Body of pancreas (tissue), 4 donors: ENCODE results near the gene TRIM62.

Experiments
- CTCF ChIP-seq, 7 experiments: fragments of 450-650 bp in 4 of 7; fragments of 200-600 bp in 3 of 7; sonication (generic) in 3 of 7; IDR thresholded peaks; one replicate each; pipeline ENCODE4 v1.5.1; 2016 to 2019; ENCODE audit warnings: antibody characterized with exemption in 7 of 7
- POLR2A ChIP-seq, 3 donors: fragments of 450-650 bp; IDR thresholded peaks; one replicate each; pipeline ENCODE4 v1.6.1; 2016; ENCODE audit warnings: antibody characterized with exemption in 3 of 3, mild to moderate bottlenecking in 2 of 3

GRCh38 chr1:33163621-33164519, 18.0 kb downstream of the TRIM62 start:
- TF ChIP-seq CTCF (IDR thresholded peaks at IDR 0.05) (no peak), POLR2A (IDR thresholded peaks at IDR 0.05) (no peak)
